SK-MEL-5 (cell line): ENCODE results near the gene FCGR3B. TPM values are rescaled to one million over a fixed set of nuclear protein-coding genes. Genes with fewer than 3 reads are reported as not detected.
"Not testable (repeated sequence)": the region's sequence is repeated elsewhere in the genome, so short reads cannot be mapped to it uniquely, and the experiment has no call there.

Experiments used
- DNase-seq: peaks from one replicate; pipeline ENCODE4 v3.0.0-alpha.2; 2016; ENCODE audit warnings: low read depth, low spot score
- in situ Hi-C: cut with HindIII; loops from 2 replicates; pipeline ENCODE4 v1.10.0; 2016; ENCODE audit warnings: low sequenced_read_pairs, high pct_unique_total_duplicates, low pct_unique_long_range_greater_than_20kb
- total RNA-seq: library from RNA; depleted of rRNA; stranded (reverse); fragments of >200 nt; shearing (Covaris generic); gene quantifications from 2 replicates; pipeline ENCODE4 v1.2.3, GENCODE V29; 2014; rRNA removed

FCGR3B gene
- total RNA-seq, 1 experiment from 2014 or later: not detected

GRCh38 chr1:161582882-161583281, 48.1 kb downstream of the FCGR3B start:
- in situ Hi-C loops, DNase-seq: not testable (repeated sequence)

- DNase-seq, in situ Hi-C loops: not testable (repeated sequence)
Measured at GRCh38 chr1:161580879-161581537, 50.0 kb downstream of the FCGR3B start.

GRCh38 chr1:161579856-161580507, 51.0 kb downstream of the FCGR3B start:
- DNase-seq, in situ Hi-C loops: not testable (repeated sequence)

- in situ Hi-C loops, DNase-seq: not testable (repeated sequence)
Measured at GRCh38 chr1:161576676-161577075, 54.3 kb downstream of the FCGR3B start.

Other genes starting within 250 kb of the FCGR3B start
- gene FCGR2A, start 125.7 kb downstream of the FCGR3B start, total RNA-seq: 57.4 and 59.7 TPM in 2 replicates
- 4.2 and 4.8 TPM in 2 replicates for gene HSPA6, start 106.6 kb downstream of the FCGR3B start, total RNA-seq
- gene FCGR3A, start 81.4 kb downstream of the FCGR3B start, total RNA-seq: not detected in 2 replicates
- 1.1 and 1.3 TPM in 2 replicates for gene FCGR2B, start 32.0 kb upstream of the FCGR3B start, total RNA-seq
- gene FCRLA, start 76.1 kb upstream of the FCGR3B start, total RNA-seq: 359 and 397 TPM in 2 replicates
- gene FCRLB, start 90.4 kb upstream of the FCGR3B start, total RNA-seq: 6.0 and 7.3 TPM in 2 replicates
- 38.7 and 40.7 TPM in 2 replicates for gene DUSP12, start 118.6 kb upstream of the FCGR3B start, total RNA-seq
- 35.2 and 38.8 TPM in 2 replicates for gene ATF6, start 135.1 kb upstream of the FCGR3B start, total RNA-seq